Progenitor cell of endocrine pancreas (in vitro differentiated cells): ENCODE results near the gene PCK1. TPM values are rescaled to one million over a fixed set of nuclear protein-coding genes. Genes with fewer than 3 reads are reported as not detected.

Experiments
- DNase-seq: peaks from one replicate; pipeline ENCODE4 v3.0.0; 2021; ENCODE audit warnings: low spot score; ENCODE audit not compliant: unreplicated experiment
- H3K27ac Mint-ChIP-seq: 2 replicates; pipeline ENCODE4 v1.8.0; 2021; ENCODE audit warnings: mild to moderate bottlenecking, moderate library complexity, mixed read lengths
- H3K27me3 Mint-ChIP-seq: 2 replicates; pipeline ENCODE4 v1.8.0; 2021; ENCODE audit warnings: mixed read lengths
- H3K36me3 Mint-ChIP-seq: 2 replicates; pipeline ENCODE4 v1.8.0; 2022; ENCODE audit warnings: mixed read lengths; ENCODE audit not compliant: insufficient read depth
- H3K4me1 Mint-ChIP-seq: 2 replicates; pipeline ENCODE4 v1.8.0; 2021; ENCODE audit warnings: low read depth, mixed read lengths
- H3K4me3 Mint-ChIP-seq: 2 replicates; pipeline ENCODE4 v1.8.0; 2021; ENCODE audit warnings: low read depth, mild to moderate bottlenecking, moderate library complexity, mixed read lengths
- H3K9me3 Mint-ChIP-seq: 2 replicates; pipeline ENCODE4 v1.8.0; 2021; ENCODE audit warnings: low read depth, mixed read lengths
- CTCF ChIP-seq: fragments of 200-600 bp; sonication (generic); IDR thresholded peaks from one replicate; pipeline ENCODE4 v1.5.0; 2021; ENCODE audit warnings: antibody characterized with exemption, mild to moderate bottlenecking; ENCODE audit not compliant: unreplicated experiment
- total RNA-seq: library from RNA; stranded (reverse); gene quantifications from 2 replicates; pipeline ENCODE4 v1.2.1, GENCODE V29; 2021

PCK1 gene
- total RNA-seq, 1 donor from 2014 or later, result not detected

GRCh38 chr20:57558614-57559288 lies 2.2 kb upstream of the PCK1 start:
- Mint-ChIP-seq H3K4me3 (no peak overlapping the region), H3K27ac (no peak overlapping the region), H3K9me3 (no peaks in the 10 kb centered on the region), H3K27me3 (peaks cover 43% of the 10 kb centered on the region), H3K4me1 (peaks cover 2% of the 10 kb centered on the region), H3K36me3 (no peaks in the 10 kb centered on the region)
- DNase-seq, result no peak
- TF ChIP-seq CTCF, result no peak

GRCh38 chr20:57559289-57559634 lies 1.6 kb upstream of the PCK1 start:
- H3K27me3 Mint-ChIP-seq, result peaks cover 39% of the 10 kb centered on the region
- peaks cover 2% of the 10 kb centered on the region for H3K4me1 Mint-ChIP-seq
- H3K36me3 Mint-ChIP-seq, result no peaks in the 10 kb centered on the region
- no peak for TF ChIP-seq CTCF
- H3K27ac Mint-ChIP-seq, result no peak overlapping the region
- DNase-seq, result no peak
- H3K4me3 Mint-ChIP-seq, result no peak overlapping the region
- no peaks in the 10 kb centered on the region for H3K9me3 Mint-ChIP-seq

- no peaks in the 10 kb centered on the region for H3K9me3 Mint-ChIP-seq
- H3K4me1 Mint-ChIP-seq, result peaks cover 2% of the 10 kb centered on the region
- DNase-seq, result no peak
- H3K27me3 Mint-ChIP-seq, result peaks cover 37% of the 10 kb centered on the region
- no peak overlapping the region for H3K27ac Mint-ChIP-seq
- H3K36me3 Mint-ChIP-seq, result no peaks in the 10 kb centered on the region
- TF ChIP-seq CTCF, result no peak
- no peak overlapping the region for H3K4me3 Mint-ChIP-seq
Measured at GRCh38 chr20:57559658-57560553, 1.0 kb upstream of the PCK1 start.

- no peaks in the 10 kb centered on the region for H3K36me3 Mint-ChIP-seq
- H3K9me3 Mint-ChIP-seq, result no peaks in the 10 kb centered on the region
- H3K27ac Mint-ChIP-seq, result no peak overlapping the region
- no peak for DNase-seq
- no peak overlapping the region for H3K4me3 Mint-ChIP-seq
- no peak for TF ChIP-seq CTCF
- peaks cover 38% of the 10 kb centered on the region for H3K27me3 Mint-ChIP-seq
- H3K4me1 Mint-ChIP-seq, result peaks cover 2% of the 10 kb centered on the region
Measured at GRCh38 chr20:57561356-57562279, 708 bp downstream of the PCK1 start.
